Posterior vena cava (tissue), 2 donors: Measurements from ENCODE around the gene ZNF778. TPM values are rescaled to one million over a fixed set of nuclear protein-coding genes. Genes with fewer than 3 reads are reported as not detected.

Experiments
- DNase-seq: peaks from one replicate; pipeline ENCODE4 v3.0.0-alpha.2; 2020; ENCODE audit warnings: low spot score
- intact Hi-C, 2 donors: fragments of 100-400 bp; cut with DNase I; formaldehyde crosslinking; loops; one replicate each; pipeline versions ENCODE4 v1.14.1 to v1.14.2; 2022 to 2023
- total RNA-seq, 2 donors: library from RNA; stranded (reverse); fragmentation: NEBNext Ultra II Directional; extraction: Animal tissue kit (Norgen Biotek cat#: 25700); gene quantifications; one replicate each; pipeline ENCODE4 v1.2.1, GENCODE V29; 2021
- donor health status: DM: yes; HTN: yes; CAD: no.
- donor health status: DM: yes; HTN: yes; CAD: no.

Gene ZNF778
- total RNA-seq, 2 donors from 2014 or later: 8.4 to 9.3 TPM

DNA sequence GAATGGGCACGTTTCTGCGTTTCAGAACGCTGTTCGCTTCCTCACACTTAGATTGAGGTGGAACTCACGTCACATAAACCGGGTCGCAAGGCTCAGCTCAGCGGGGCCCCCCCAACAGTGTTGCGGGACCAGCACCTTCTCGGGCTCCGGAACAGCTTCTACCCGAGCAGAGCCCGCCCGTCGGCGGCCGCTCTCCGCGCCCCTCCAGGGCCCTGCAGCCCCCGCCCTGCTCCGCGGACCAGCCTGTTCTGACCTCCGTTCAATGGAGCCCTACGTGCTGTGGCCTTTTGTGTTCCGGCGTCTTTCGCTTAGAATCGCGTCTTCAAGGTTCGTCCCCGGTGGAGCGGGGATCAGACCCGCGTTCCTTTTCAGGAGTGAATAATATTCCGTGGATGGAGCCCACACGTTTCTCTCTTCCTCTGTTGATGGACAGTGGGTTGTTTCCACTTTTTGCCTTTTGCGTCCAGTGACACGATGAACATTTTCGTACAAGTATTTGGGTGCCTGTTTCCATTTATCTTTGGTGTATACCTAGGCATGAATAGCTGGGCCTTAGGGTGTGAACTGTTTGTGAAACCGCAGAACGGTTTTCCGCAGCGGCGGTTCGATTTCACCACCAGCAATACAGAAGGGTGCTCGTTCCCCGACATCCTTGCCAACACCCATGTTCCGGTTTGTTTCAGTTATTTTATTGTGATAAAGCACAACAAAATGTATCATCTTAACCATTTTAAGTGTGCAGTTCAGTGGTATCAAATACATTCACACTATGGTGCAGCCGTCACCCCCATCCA, 14.9 kb upstream of the ZNF778 start:
- peak; percentile 58 for DNase-seq
- intact Hi-C loops: no loop called here

DNA sequence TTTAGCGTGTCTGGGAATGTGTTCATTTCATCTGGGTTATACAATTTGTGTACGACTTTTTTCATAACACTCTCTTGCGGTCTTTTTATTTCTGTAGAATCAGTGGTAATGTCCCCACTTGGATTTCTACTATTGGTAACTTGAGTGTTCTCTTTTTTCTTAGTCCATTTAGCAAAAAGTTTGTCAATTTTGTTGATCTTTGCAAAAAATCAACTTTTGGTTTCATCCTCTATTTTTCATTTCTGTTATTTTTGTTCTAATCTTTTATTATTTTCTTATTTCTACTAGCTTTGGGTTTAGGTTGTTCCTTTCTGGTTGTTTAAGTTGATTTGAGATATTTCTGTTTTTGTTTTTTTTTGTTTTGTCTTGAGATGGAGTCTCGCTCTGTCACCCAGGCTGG, 9.5 kb upstream of the ZNF778 start:
- no peak for DNase-seq
- intact Hi-C loops: no loop called here

- DNase-seq: no peak
- intact Hi-C loops: loop anchor here (10.0 kb wide), 1 partner anchor 265 kb away; no protein-coding TSS in a partner anchor
These were observed 7.9 kb upstream of the ZNF778 start for GRCh38 chr16:89209522-89210044.

DNA sequence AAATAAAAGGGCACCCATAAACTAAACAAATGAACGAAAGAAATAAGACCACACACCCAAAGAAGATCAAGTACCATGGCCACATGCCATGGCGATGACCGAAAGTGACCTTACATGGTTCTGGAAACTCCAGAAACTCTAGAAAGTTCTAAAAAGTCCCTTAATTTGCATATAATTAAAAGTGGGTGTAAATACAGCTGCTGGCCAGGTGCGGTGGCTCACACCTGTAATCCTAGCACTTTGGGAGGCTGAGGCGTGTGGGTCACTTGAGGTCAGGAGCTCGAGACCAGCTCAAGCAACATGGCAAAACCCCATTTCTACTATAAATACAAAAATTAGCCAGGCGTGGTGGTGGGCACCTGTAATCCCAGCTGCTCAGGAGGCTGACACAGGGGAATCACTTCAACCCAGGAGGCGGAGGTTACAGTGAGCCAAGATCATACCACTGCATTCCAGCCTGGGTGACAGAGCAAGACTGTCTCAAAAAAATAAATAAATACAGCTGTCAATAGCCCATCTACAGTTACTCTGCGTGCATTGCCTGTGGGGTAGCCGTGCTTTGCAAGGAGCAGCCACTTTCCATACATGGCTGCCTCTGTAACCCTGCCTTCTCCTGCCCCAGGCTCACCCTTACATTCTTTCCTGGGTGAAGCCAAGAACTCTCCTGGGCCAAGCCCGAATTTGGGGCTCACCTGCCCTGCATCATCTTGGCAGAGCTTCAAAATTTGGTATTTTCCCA, 7.2 kb upstream of the ZNF778 start:
- intact Hi-C loops: loop anchor here (10.0 kb wide), 1 partner anchor 266 kb away; no protein-coding TSS in a partner anchor
- no peak for DNase-seq

- no peak for DNase-seq
- intact Hi-C loops: loop anchor here (10.0 kb wide), 1 partner anchor 266 kb away; no protein-coding TSS in a partner anchor
These were observed 6.5 kb upstream of the ZNF778 start for GRCh38 chr16:89210904-89211515.

GRCh38 chr16:89216315-89217137, 977 bp upstream of the ZNF778 start:
- intact Hi-C loops: loop anchor here (10.0 kb wide), 1 partner anchor 272 kb away; no protein-coding TSS in a partner anchor
- peak; percentile 94 for DNase-seq

DNA sequence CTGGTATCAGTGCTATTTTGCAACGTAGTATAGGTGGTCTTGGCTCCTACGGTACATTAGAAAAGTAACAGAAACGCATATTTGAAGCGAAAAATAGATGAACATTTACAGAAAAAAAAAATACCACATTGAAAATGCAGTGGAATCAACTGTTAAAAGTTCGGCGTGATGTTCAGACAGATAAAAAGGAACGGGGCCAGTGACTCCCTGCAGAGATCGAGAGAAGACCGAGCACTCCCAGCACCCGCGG, 440 bp upstream of the ZNF778 start:
- intact Hi-C loops: loop anchor here (10.0 kb wide), 1 partner anchor 272 kb away; no protein-coding TSS in a partner anchor
- no peak for DNase-seq

GRCh38 chr16:89219365-89219764, 1.9 kb downstream of the ZNF778 start:
- no peak for DNase-seq
- intact Hi-C loops: loop anchor here (10.0 kb wide), 1 partner anchor 275 kb away; no protein-coding TSS in a partner anchor

DNA sequence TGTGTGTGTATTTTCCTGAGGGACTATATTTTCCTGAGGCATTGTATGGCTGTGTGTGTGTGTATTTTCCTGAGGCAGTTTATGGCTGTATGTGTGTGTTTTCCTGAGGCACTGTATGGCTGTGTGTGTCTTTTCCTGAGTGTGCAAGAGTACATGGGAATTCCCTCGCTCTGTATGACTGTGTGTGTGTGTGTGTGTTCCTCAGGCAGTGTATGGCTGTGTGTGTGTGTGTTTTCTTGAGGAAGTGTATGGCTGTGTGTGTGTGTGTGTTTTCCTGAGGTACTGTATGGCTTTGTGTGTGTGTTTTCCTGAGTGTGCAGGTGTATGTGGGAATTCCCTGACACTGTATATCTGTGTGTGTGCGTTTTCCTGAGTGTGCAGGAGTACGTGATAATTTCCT, 4.1 kb downstream of the ZNF778 start:
- intact Hi-C loops: no loop called here
- no peak for DNase-seq

- intact Hi-C loops: no loop called here
- DNase-seq: no peak
These were observed 5.4 kb downstream of the ZNF778 start for GRCh38 chr16:89222931-89223330.

- intact Hi-C loops: no loop called here
- no peak for DNase-seq
These were observed 7.2 kb downstream of the ZNF778 start for GRCh38 chr16:89224665-89225064.

DNA sequence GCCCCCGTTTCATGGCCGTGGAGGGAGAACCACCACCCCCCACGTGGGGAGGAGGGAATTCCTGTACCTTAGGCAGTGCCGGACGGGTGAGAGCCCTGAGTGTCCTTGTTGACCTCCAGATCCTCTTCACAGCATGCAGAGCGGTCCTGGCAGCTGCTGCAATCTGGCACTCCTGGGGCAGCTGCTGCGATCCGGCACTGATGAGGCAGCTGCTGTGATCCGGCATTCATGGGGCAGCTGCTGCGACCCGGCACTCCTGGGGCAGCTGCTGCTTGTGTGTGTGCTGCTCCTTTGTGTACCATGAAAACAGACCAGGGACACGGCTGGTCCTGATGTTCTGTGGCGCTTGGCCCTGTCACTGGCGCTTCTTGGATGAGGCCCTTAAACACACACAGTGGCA, 12.8 kb downstream of the ZNF778 start:
- intact Hi-C loops: no loop called here
- DNase-seq: no peak

DNA sequence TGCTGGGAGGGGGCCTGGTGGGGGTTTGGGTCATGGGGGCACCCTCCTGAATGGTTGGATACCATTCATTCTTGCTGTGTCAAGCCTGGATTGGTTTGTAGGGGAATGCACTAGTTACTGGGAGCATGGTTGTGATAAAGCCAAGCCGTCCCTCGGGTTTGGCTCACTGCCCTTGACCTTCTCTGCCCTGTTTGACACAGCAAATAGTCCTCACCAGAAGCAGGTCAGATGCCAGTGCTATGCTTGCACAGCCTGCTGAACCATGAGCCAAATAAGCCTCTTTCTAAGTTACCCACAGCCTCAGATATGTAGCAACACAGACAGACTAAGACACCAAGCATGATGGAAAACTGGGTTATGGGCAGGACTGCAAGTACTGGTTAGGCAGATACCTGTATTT, 14.6 kb downstream of the ZNF778 start:
- DNase-seq: no peak
- intact Hi-C loops: no loop called here

DNA sequence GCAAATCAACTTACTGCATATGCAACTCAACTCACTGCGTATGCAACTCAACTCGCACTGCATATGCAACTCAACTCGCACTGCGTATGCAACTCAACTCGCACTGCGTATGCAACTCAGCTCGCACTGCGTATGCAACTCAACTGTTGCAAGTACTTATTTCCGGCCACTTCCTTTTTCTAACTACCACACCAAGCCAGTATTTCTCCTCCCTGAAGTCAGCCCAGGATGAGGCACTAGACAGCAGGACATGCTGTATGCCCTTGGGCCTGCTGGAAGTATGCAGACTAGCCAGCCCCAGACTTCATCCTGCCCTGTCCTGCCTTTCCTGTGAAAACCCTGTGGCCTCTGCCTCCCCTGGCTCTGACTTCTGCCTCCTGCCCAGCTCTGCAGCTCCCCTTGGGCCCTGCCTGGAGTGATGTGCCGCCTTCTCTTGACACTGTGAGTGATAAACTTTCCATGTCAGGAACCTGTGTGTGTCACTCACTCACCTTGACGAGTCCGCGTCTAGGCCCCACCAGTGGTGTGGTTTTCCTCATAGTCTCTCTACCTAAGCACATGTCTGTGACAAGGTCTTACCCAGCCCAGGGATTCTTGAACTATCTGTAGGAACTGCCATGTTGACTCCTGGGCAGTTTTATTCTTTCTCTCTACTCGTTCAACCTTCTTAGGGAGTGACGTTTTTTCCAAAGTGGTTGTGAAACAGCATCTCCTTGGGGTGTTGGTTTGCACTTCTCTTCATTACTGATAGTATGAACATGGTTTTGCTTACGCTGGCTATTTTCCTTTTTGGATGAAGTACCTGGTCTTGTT, 16.4 kb downstream of the ZNF778 start:
- intact Hi-C loops: no loop called here
- DNase-seq: no peak

DNA sequence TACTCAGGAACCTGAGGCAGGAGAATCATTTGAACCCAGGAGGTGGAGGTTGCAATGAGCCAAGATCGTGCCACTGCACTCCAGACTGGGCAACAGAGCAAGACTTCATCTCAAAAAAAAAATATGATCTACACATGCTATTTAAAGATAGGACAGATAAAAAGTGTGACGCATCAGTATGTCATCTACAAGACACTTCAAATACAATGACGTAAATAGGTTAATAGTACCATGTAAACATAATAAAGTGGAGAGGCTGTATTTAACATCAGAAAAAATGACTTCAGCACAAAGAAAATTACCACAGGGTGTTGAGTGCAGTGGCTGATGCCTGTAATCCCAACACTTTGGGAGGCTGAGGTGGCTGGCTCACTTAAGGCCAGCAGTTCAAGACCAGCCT, 20.2 kb downstream of the ZNF778 start:
- intact Hi-C loops: no loop called here
- no peak for DNase-seq

GRCh38 chr16:89241187-89242007, 23.9 kb downstream of the ZNF778 start:
- intact Hi-C loops: loop anchor here in 1 of 2 donors (10.0 kb wide), 1 partner anchor 263 kb away; the partner anchor contains the start of gene SPG7
- peak; percentile 90 for DNase-seq

DNA sequence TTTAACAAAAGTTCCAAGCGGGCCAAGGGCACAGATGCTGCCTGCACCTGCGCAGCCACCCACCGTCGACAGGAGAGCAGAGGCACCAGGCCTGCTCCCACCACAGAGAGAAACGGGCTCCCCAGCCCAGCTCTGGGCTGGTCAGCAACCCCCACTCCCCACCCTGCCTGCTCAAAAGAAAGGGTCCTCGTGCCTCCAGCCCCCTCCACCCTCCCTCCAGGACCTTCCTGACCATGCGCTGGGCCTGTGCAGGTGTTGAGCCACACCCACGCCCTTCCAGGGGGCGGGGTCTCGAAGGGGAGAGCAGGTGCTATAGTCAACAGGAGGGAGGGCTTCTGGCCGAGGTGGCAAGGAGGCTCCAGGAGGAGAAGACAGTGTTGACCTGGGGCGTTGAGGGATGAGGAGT, 25.3 kb downstream of the ZNF778 start:
- peak; percentile 65 for DNase-seq
- intact Hi-C loops: loop anchor here in 1 of 2 donors (10.0 kb wide), 1 partner anchor 262 kb away; the partner anchor contains the start of gene SPG7
